Measurements from ENCODE around the gene SMARCD1.
"Not testable (repeated sequence)": the region's sequence is repeated elsewhere in the genome, so short reads cannot be mapped to it uniquely, and the experiment has no call there.

Gene SMARCD1

GRCh38 chr12:50148011-50148410, 62.9 kb downstream of the SMARCD1 start:
- DNase-seq = not testable (repeated sequence)

GRCh38 chr12:50149311-50149710, 64.2 kb downstream of the SMARCD1 start:
- DNase-seq = no peak

Measured in hematopoietic multipotent progenitor cell treated with erythropoietin and hydrocortisone succinate and interleukin-3 and kit ligand, for 4 days (in vitro differentiated cells).